ENCODE data around the gene MAML3.

- TF ChIP-seq CTCF (IDR thresholded peaks at IDR 0.05; ENCODE audit: low read depth, low read length, poor library complexity, severe bottlenecking) (no peak), EZH2phosphoT487 (IDR thresholded peaks at IDR 0.05; ENCODE audit: borderline replicate concordance, low read length) (no peak)
These were observed 330.6 kb downstream of the MAML3 start for GRCh38 chr4:139823345-139823744.

All from DOHH2 (cell line).